Measurements from ENCODE around the gene PIGV.
"Not testable (repeated sequence)": the region's sequence is repeated elsewhere in the genome, so short reads cannot be mapped to it uniquely, and the experiment has no call there.

PIGV gene

GRCh38 chr1:26831546-26832248 is 43.9 kb downstream of the PIGV start:
- DNase-seq (ENCODE audit: low read depth): no peak
- no peak overlapping the region for H3K4me3 ChIP-seq (ENCODE audit: low read length)
- TF ChIP-seq CTCF (conservative IDR thresholded peaks at IDR 0.05; ENCODE audit: low read depth, low read length): no peak

GRCh38 chr1:26832249-26832960 is 44.7 kb downstream of the PIGV start:
- no peak overlapping the region for H3K4me3 ChIP-seq (ENCODE audit: low read length)
- DNase-seq (ENCODE audit: low read depth): peak; percentile 43
- TF ChIP-seq CTCF (conservative IDR thresholded peaks at IDR 0.05; ENCODE audit: low read depth, low read length): no peak

GRCh38 chr1:26833432-26834405 is 46.0 kb downstream of the PIGV start:
- H3K4me3 ChIP-seq (ENCODE audit: low read length): no peak overlapping the region
- no peak for TF ChIP-seq CTCF (conservative IDR thresholded peaks at IDR 0.05; ENCODE audit: low read depth, low read length)
- peak; percentile 39 for DNase-seq (ENCODE audit: low read depth)

GRCh38 chr1:26837665-26838064 is 49.9 kb downstream of the PIGV start:
- DNase-seq (ENCODE audit: low read depth); H3K4me3 ChIP-seq (ENCODE audit: low read length): not testable (repeated sequence)

- no peak for DNase-seq (ENCODE audit: low read depth)
- no peak for TF ChIP-seq CTCF (conservative IDR thresholded peaks at IDR 0.05; ENCODE audit: low read depth, low read length)
Measured at GRCh38 chr1:26838474-26839338, 51.0 kb downstream of the PIGV start.

GRCh38 chr1:26839339-26839722 is 51.6 kb downstream of the PIGV start:
- H3K4me3 ChIP-seq (ENCODE audit: low read length): no peak overlapping the region
- no peak for DNase-seq (ENCODE audit: low read depth)
- no peak for TF ChIP-seq CTCF (conservative IDR thresholded peaks at IDR 0.05; ENCODE audit: low read depth, low read length)

More at GRCh38 chr1:26838474-26839338, 51.0 kb downstream of the PIGV start:
- no peak overlapping the region for H3K4me3 ChIP-seq (ENCODE audit: low read length)
